Ascending aorta (tissue), 2 donors: ENCODE measurements around the gene SEC61B. TPM values are rescaled to one million over a fixed set of nuclear protein-coding genes. Genes with fewer than 3 reads are reported as not detected.
A peak's percentile ranks its signal among the peaks of the same experiment; 100 is the strongest.

Source experiments
- DNase-seq, 2 donors: peaks; one replicate each; pipeline ENCODE4 v3.0.0-alpha.2; 2019; ENCODE audit warnings: low spot score in 2 of 2
- H3K27ac ChIP-seq, 2 donors: fragments of 200-600 bp; sonication (generic); one replicate each; pipeline ENCODE4 v1.5.1; 2016 to 2017; ENCODE audit warnings: mild to moderate bottlenecking in 1 of 2
- H3K27me3 ChIP-seq: fragments of 200-600 bp; sonication (generic); one replicate; pipeline ENCODE4 v1.5.1; 2017
- H3K36me3 ChIP-seq, 2 donors: fragments of 200-600 bp; sonication (generic); one replicate each; pipeline ENCODE4 v1.5.1; 2016
- H3K4me1 ChIP-seq, 2 donors: fragments of 200-600 bp; sonication (generic); one replicate each; pipeline ENCODE4 v1.5.1; 2016 to 2017; ENCODE audit warnings: mild to moderate bottlenecking in 1 of 2
- H3K4me3 ChIP-seq, 2 donors: fragments of 200-600 bp; sonication (generic); one replicate each; pipeline ENCODE4 v1.5.1; 2016 to 2017; ENCODE audit warnings: mild to moderate bottlenecking in 1 of 2
- H3K9me3 ChIP-seq, 2 donors: fragments of 200-600 bp; sonication (generic); one replicate each; pipeline ENCODE4 v1.5.1; 2016
- intact Hi-C: fragments of 100-400 bp; cut with DNase I; formaldehyde crosslinking; loops from one replicate; pipeline ENCODE4 v1.15.1; 2023
- total RNA-seq: library from RNA; depleted of rRNA; stranded (reverse); fragments of >200 nt; gene quantifications from one replicate; pipeline ENCODE4 v1.1.0, GENCODE V29; 2016
- TF ChIP-seq, protein P1 (sequence below), 3 experiments: fragments of 200-600 bp in 2 of 3; fragments of 450-650 bp in 1 of 3; sonication (generic) in 2 of 3; IDR thresholded peaks; one replicate each; pipeline ENCODE4 v1.5.1; 2016 to 2019; ENCODE audit warnings: antibody characterized with exemption in 3 of 3, mild to moderate bottlenecking in 1 of 3, moderate library complexity in 1 of 3

Gene SEC61B
- total RNA-seq, 1 donor from 2014 or later: 88.7 TPM

GRCh38 chr9:99266255-99267023 is 44.4 kb downstream of the SEC61B start:
- TF ChIP-seq, protein P1, sequence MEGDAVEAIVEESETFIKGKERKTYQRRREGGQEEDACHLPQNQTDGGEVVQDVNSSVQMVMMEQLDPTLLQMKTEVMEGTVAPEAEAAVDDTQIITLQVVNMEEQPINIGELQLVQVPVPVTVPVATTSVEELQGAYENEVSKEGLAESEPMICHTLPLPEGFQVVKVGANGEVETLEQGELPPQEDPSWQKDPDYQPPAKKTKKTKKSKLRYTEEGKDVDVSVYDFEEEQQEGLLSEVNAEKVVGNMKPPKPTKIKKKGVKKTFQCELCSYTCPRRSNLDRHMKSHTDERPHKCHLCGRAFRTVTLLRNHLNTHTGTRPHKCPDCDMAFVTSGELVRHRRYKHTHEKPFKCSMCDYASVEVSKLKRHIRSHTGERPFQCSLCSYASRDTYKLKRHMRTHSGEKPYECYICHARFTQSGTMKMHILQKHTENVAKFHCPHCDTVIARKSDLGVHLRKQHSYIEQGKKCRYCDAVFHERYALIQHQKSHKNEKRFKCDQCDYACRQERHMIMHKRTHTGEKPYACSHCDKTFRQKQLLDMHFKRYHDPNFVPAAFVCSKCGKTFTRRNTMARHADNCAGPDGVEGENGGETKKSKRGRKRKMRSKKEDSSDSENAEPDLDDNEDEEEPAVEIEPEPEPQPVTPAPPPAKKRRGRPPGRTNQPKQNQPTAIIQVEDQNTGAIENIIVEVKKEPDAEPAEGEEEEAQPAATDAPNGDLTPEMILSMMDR (IDR thresholded peaks at IDR 0.05): peak; percentile 47 to 81 (median 77)
- Histone ChIP-seq H3K4me3 (no peak overlapping the region), H3K36me3 (no peaks in the 10 kb centered on the region), H3K9me3 (no peaks in the 10 kb centered on the region), H3K27me3 (no peaks in the 10 kb centered on the region), H3K4me1 (no peaks in the 10 kb centered on the region), H3K27ac (no peak overlapping the region)
- DNase-seq: peak in 1 of 2 donors; percentile 72
- intact Hi-C loops: loop anchor here (5.0 to 10.0 kb wide), 2 partner anchors 556 to 638 kb away; partner anchors contain the start of genes NR4A3 and STX17

DNA sequence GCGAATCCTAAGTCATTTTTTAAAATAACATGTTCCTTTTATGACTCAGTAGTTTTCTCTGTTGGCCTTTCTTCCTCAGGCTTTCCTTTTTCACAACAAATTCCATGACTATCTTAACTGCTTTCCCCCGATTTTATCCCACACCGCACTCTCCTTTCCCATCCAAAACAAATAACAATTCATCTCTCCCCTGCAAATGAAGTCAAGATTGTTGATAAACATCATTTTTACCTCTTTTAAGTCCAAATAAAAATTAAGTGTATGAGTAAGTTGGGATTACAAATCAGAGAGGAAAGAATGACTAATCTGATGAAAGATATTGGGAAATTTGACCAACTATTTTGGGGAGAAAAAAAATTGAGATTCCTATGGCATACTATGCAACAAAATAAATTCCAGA is 47.3 kb downstream of the SEC61B start:
- TF ChIP-seq, protein P1 (IDR thresholded peaks at IDR 0.05): no peak
- no peak for DNase-seq
- H3K36me3 ChIP-seq: no peaks in the 10 kb centered on the region
- no peaks in the 10 kb centered on the region for H3K27me3 ChIP-seq
- H3K27ac ChIP-seq: no peak overlapping the region
- intact Hi-C loops: loop anchor here (5.0 to 10.0 kb wide), 2 partner anchors 553 to 635 kb away; partner anchors contain the start of genes NR4A3 and STX17
- no peak overlapping the region for H3K4me3 ChIP-seq
- no peaks in the 10 kb centered on the region for H3K4me1 ChIP-seq
- no peaks in the 10 kb centered on the region for H3K9me3 ChIP-seq

GRCh38 chr9:99270491-99270890 is 48.4 kb downstream of the SEC61B start:
- DNase-seq: no peak
- no peaks in the 10 kb centered on the region for H3K4me1 ChIP-seq
- H3K36me3 ChIP-seq: no peaks in the 10 kb centered on the region
- no peak overlapping the region for H3K27ac ChIP-seq
- TF ChIP-seq, protein P1 (IDR thresholded peaks at IDR 0.05): no peak
- no peaks in the 10 kb centered on the region for H3K9me3 ChIP-seq
- H3K27me3 ChIP-seq: no peaks in the 10 kb centered on the region
- H3K4me3 ChIP-seq: no peak overlapping the region
- intact Hi-C loops: no loop called here

- no peak overlapping the region for H3K27ac ChIP-seq
- intact Hi-C loops: no loop called here
These were observed 50.8 kb downstream of the SEC61B start for GRCh38 chr9:99272836-99273235.

GRCh38 chr9:99274016-99274415 is 51.9 kb downstream of the SEC61B start:
- H3K27me3 ChIP-seq: no peaks in the 10 kb centered on the region
- H3K4me3 ChIP-seq: no peak overlapping the region
- TF ChIP-seq, protein P1 (IDR thresholded peaks at IDR 0.05): no peak
- H3K36me3 ChIP-seq: no peaks in the 10 kb centered on the region
- H3K4me1 ChIP-seq: no peaks in the 10 kb centered on the region
- H3K27ac ChIP-seq: no peak overlapping the region
- DNase-seq: no peak
- no peaks in the 10 kb centered on the region for H3K9me3 ChIP-seq
- intact Hi-C loops: no loop called here

More at GRCh38 chr9:99272836-99273235, 50.8 kb downstream of the SEC61B start:
- Histone ChIP-seq H3K4me1 (no peaks in the 10 kb centered on the region), H3K27me3 (no peaks in the 10 kb centered on the region), H3K4me3 (no peak overlapping the region), H3K9me3 (no peaks in the 10 kb centered on the region), H3K36me3 (no peaks in the 10 kb centered on the region)
- DNase-seq: no peak
- TF ChIP-seq, protein P1 (IDR thresholded peaks at IDR 0.05): no peak
